Vagina (tissue), 2 donors: ENCODE results near the gene PPP1CC.

ENCODE experiments used
- POLR2AphosphoS5 ChIP-seq, 2 donors: sonication (generic); formaldehyde crosslinking; IDR thresholded peaks; one replicate each; pipeline ENCODE4 v1.9.0; 2017; ENCODE audit warnings: antibody characterized with exemption in 2 of 2, mild to moderate bottlenecking in 2 of 2, low read depth in 1 of 2; ENCODE audit not compliant: insufficient read depth in 1 of 2
- TF ChIP-seq, protein P1 (sequence below), 3 experiments: fragments of 450-650 bp in 2 of 3; fragments of 200-600 bp in 1 of 3; sonication (generic) in 1 of 3; IDR thresholded peaks; one replicate each; pipeline ENCODE4 v1.5.1; 2017 to 2019; ENCODE audit warnings: antibody characterized with exemption in 3 of 3, mild to moderate bottlenecking in 2 of 3, moderate library complexity in 2 of 3

DNA sequence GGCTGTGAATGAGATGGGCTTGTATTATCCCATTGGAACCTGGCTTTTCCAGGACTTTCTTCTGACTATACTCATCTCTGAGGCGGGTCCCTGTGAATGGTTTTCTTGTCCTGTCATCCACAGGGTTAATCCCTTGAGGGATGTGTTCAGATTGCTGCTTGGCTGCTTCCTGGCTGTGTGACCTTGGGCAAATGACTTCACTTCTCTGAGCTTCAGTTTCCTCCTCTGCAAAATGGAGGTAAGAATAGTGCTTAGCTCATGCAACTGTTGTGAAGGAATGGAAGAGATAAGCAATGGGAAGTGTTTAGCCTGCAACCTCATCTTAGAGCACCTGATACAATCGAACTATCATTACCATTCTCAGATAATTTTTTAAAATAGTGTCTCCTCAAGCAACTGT lies 32.1 kb upstream of the PPP1CC start:
- TF ChIP-seq, protein P1, sequence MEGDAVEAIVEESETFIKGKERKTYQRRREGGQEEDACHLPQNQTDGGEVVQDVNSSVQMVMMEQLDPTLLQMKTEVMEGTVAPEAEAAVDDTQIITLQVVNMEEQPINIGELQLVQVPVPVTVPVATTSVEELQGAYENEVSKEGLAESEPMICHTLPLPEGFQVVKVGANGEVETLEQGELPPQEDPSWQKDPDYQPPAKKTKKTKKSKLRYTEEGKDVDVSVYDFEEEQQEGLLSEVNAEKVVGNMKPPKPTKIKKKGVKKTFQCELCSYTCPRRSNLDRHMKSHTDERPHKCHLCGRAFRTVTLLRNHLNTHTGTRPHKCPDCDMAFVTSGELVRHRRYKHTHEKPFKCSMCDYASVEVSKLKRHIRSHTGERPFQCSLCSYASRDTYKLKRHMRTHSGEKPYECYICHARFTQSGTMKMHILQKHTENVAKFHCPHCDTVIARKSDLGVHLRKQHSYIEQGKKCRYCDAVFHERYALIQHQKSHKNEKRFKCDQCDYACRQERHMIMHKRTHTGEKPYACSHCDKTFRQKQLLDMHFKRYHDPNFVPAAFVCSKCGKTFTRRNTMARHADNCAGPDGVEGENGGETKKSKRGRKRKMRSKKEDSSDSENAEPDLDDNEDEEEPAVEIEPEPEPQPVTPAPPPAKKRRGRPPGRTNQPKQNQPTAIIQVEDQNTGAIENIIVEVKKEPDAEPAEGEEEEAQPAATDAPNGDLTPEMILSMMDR (IDR thresholded peaks at IDR 0.05): no peak
- no peak for TF ChIP-seq POLR2AphosphoS5 (IDR thresholded peaks at IDR 0.05; ENCODE audit: insufficient read depth in 1 of 2, low read depth in 1 of 2)
